ENCODE results near the gene ATP11A.

ATP11A gene

GRCh38 chr13:112926003-112926402 is 236.2 kb downstream of the ATP11A start:
- H3K4me1 ChIP-seq (ENCODE audit: control insufficient read depth, insufficient read depth, low read length, poor library complexity, severe bottlenecking), result no peaks in the 10 kb centered on the region
- H3K27me3 ChIP-seq (replicated peaks; ENCODE audit: control insufficient read depth, insufficient read depth, low read length, poor library complexity, severe bottlenecking), result no peaks in the 10 kb centered on the region
- H3K4me3 ChIP-seq (ENCODE audit: insufficient read depth, low read depth, low read length, poor library complexity, severe bottlenecking), result no peak overlapping the region
- H3K27ac ChIP-seq (ENCODE audit: insufficient read depth, low read length, poor library complexity, severe bottlenecking), result no peak overlapping the region
- H3K9me3 ChIP-seq (ENCODE audit: control insufficient read depth, low read length), result no peaks in the 10 kb centered on the region
- H3K36me3 ChIP-seq (ENCODE audit: control insufficient read depth, insufficient read depth, low read length), result no peaks in the 10 kb centered on the region
- no peak for DNase-seq

- no peaks in the 10 kb centered on the region for H3K36me3 ChIP-seq (ENCODE audit: control insufficient read depth, insufficient read depth, low read length)
- no peaks in the 10 kb centered on the region for H3K4me1 ChIP-seq (ENCODE audit: control insufficient read depth, insufficient read depth, low read length, poor library complexity, severe bottlenecking)
- no peak for DNase-seq
- H3K27me3 ChIP-seq (replicated peaks; ENCODE audit: control insufficient read depth, insufficient read depth, low read length, poor library complexity, severe bottlenecking), result no peaks in the 10 kb centered on the region
- H3K4me3 ChIP-seq (ENCODE audit: insufficient read depth, low read depth, low read length, poor library complexity, severe bottlenecking), result no peak overlapping the region
- H3K27ac ChIP-seq (ENCODE audit: insufficient read depth, low read length, poor library complexity, severe bottlenecking), result no peak overlapping the region
- no peaks in the 10 kb centered on the region for H3K9me3 ChIP-seq (ENCODE audit: control insufficient read depth, low read length)
Observed at GRCh38 chr13:112926993-112927392, 237.2 kb downstream of the ATP11A start.

GRCh38 chr13:112928020-112928971 is 238.5 kb downstream of the ATP11A start:
- Histone ChIP-seq H3K4me1 (ENCODE audit: control insufficient read depth, insufficient read depth, low read length, poor library complexity, severe bottlenecking) (no peaks in the 10 kb centered on the region), H3K9me3 (ENCODE audit: control insufficient read depth, low read length) (no peaks in the 10 kb centered on the region), H3K27me3 (replicated peaks; ENCODE audit: control insufficient read depth, insufficient read depth, low read length, poor library complexity, severe bottlenecking) (no peaks in the 10 kb centered on the region), H3K4me3 (ENCODE audit: insufficient read depth, low read depth, low read length, poor library complexity, severe bottlenecking) (no peak overlapping the region), H3K36me3 (ENCODE audit: control insufficient read depth, insufficient read depth, low read length) (no peaks in the 10 kb centered on the region), H3K27ac (ENCODE audit: insufficient read depth, low read length, poor library complexity, severe bottlenecking) (no peak overlapping the region)
- DNase-seq, result no peak

- no peak for DNase-seq
Observed at GRCh38 chr13:112928972-112929782, 239.3 kb downstream of the ATP11A start.

GRCh38 chr13:112929783-112930055 is 239.9 kb downstream of the ATP11A start:
- Histone ChIP-seq H3K36me3 (ENCODE audit: control insufficient read depth, insufficient read depth, low read length) (no peaks in the 10 kb centered on the region), H3K27ac (ENCODE audit: insufficient read depth, low read length, poor library complexity, severe bottlenecking) (no peak overlapping the region), H3K27me3 (replicated peaks; ENCODE audit: control insufficient read depth, insufficient read depth, low read length, poor library complexity, severe bottlenecking) (no peaks in the 10 kb centered on the region), H3K9me3 (ENCODE audit: control insufficient read depth, low read length) (no peaks in the 10 kb centered on the region), H3K4me3 (ENCODE audit: insufficient read depth, low read depth, low read length, poor library complexity, severe bottlenecking) (no peak overlapping the region), H3K4me1 (ENCODE audit: control insufficient read depth, insufficient read depth, low read length, poor library complexity, severe bottlenecking) (no peaks in the 10 kb centered on the region)
- DNase-seq, result no peak

More at GRCh38 chr13:112928972-112929782, 239.3 kb downstream of the ATP11A start:
- Histone ChIP-seq H3K9me3 (ENCODE audit: control insufficient read depth, low read length) (no peaks in the 10 kb centered on the region), H3K36me3 (ENCODE audit: control insufficient read depth, insufficient read depth, low read length) (no peaks in the 10 kb centered on the region), H3K4me1 (ENCODE audit: control insufficient read depth, insufficient read depth, low read length, poor library complexity, severe bottlenecking) (no peaks in the 10 kb centered on the region), H3K27me3 (replicated peaks; ENCODE audit: control insufficient read depth, insufficient read depth, low read length, poor library complexity, severe bottlenecking) (no peaks in the 10 kb centered on the region), H3K4me3 (ENCODE audit: insufficient read depth, low read depth, low read length, poor library complexity, severe bottlenecking) (no peak overlapping the region), H3K27ac (ENCODE audit: insufficient read depth, low read length, poor library complexity, severe bottlenecking) (no peak overlapping the region)

GRCh38 chr13:112930192-112930591 is 240.4 kb downstream of the ATP11A start:
- Histone ChIP-seq H3K4me1 (ENCODE audit: control insufficient read depth, insufficient read depth, low read length, poor library complexity, severe bottlenecking) (no peaks in the 10 kb centered on the region), H3K27me3 (replicated peaks; ENCODE audit: control insufficient read depth, insufficient read depth, low read length, poor library complexity, severe bottlenecking) (no peaks in the 10 kb centered on the region), H3K27ac (ENCODE audit: insufficient read depth, low read length, poor library complexity, severe bottlenecking) (no peak overlapping the region), H3K9me3 (ENCODE audit: control insufficient read depth, low read length) (no peaks in the 10 kb centered on the region), H3K36me3 (ENCODE audit: control insufficient read depth, insufficient read depth, low read length) (no peaks in the 10 kb centered on the region), H3K4me3 (ENCODE audit: insufficient read depth, low read depth, low read length, poor library complexity, severe bottlenecking) (no peak overlapping the region)
- no peak for DNase-seq

- Histone ChIP-seq H3K4me3 (ENCODE audit: insufficient read depth, low read depth, low read length, poor library complexity, severe bottlenecking) (no peak overlapping the region), H3K4me1 (ENCODE audit: control insufficient read depth, insufficient read depth, low read length, poor library complexity, severe bottlenecking) (no peaks in the 10 kb centered on the region), H3K27me3 (replicated peaks; ENCODE audit: control insufficient read depth, insufficient read depth, low read length, poor library complexity, severe bottlenecking) (no peaks in the 10 kb centered on the region), H3K36me3 (ENCODE audit: control insufficient read depth, insufficient read depth, low read length) (no peaks in the 10 kb centered on the region), H3K27ac (ENCODE audit: insufficient read depth, low read length, poor library complexity, severe bottlenecking) (no peak overlapping the region), H3K9me3 (ENCODE audit: control insufficient read depth, low read length) (no peaks in the 10 kb centered on the region)
- DNase-seq, result no peak
Observed at GRCh38 chr13:112931028-112931934, 241.4 kb downstream of the ATP11A start.

- Histone ChIP-seq H3K27me3 (replicated peaks; ENCODE audit: control insufficient read depth, insufficient read depth, low read length, poor library complexity, severe bottlenecking) (no peaks in the 10 kb centered on the region), H3K9me3 (ENCODE audit: control insufficient read depth, low read length) (no peaks in the 10 kb centered on the region), H3K4me3 (ENCODE audit: insufficient read depth, low read depth, low read length, poor library complexity, severe bottlenecking) (no peak overlapping the region), H3K4me1 (ENCODE audit: control insufficient read depth, insufficient read depth, low read length, poor library complexity, severe bottlenecking) (no peaks in the 10 kb centered on the region), H3K27ac (ENCODE audit: insufficient read depth, low read length, poor library complexity, severe bottlenecking) (no peak overlapping the region), H3K36me3 (ENCODE audit: control insufficient read depth, insufficient read depth, low read length) (no peaks in the 10 kb centered on the region)
- no peak for DNase-seq
Observed at GRCh38 chr13:112932971-112933370, 243.1 kb downstream of the ATP11A start.

GRCh38 chr13:112933649-112934048 is 243.8 kb downstream of the ATP11A start:
- Histone ChIP-seq H3K36me3 (ENCODE audit: control insufficient read depth, insufficient read depth, low read length) (no peaks in the 10 kb centered on the region), H3K27ac (ENCODE audit: insufficient read depth, low read length, poor library complexity, severe bottlenecking) (no peak overlapping the region), H3K4me1 (ENCODE audit: control insufficient read depth, insufficient read depth, low read length, poor library complexity, severe bottlenecking) (no peaks in the 10 kb centered on the region), H3K27me3 (replicated peaks; ENCODE audit: control insufficient read depth, insufficient read depth, low read length, poor library complexity, severe bottlenecking) (no peaks in the 10 kb centered on the region), H3K4me3 (ENCODE audit: insufficient read depth, low read depth, low read length, poor library complexity, severe bottlenecking) (no peak overlapping the region), H3K9me3 (ENCODE audit: control insufficient read depth, low read length) (no peaks in the 10 kb centered on the region)
- no peak for DNase-seq
